ENCODE results near the gene MACROH2A2. TPM values are rescaled to one million over a fixed set of nuclear protein-coding genes. Genes with fewer than 3 reads are reported as not detected.

MACROH2A2 gene
- total and polyA plus RNA-seq, 2 donors from 2014 or later: 16.8 to 21.7 TPM

- Histone ChIP-seq H3K9me3 (ENCODE audit: control insufficient read depth in 2 of 3, insufficient read depth in 1 of 3, low read length in 3 of 3) (no peaks in the 10 kb centered on the region), H3K4me3 (ENCODE audit: low read length in 3 of 3) (peak overlapping the region in 1 of 3 donors; percentile 11), H3K9ac (ENCODE audit: low read length in 3 of 3) (no peak overlapping the region), H3K27me3 (ENCODE audit: control insufficient read depth, insufficient read depth, low read length) (no peaks in the 10 kb centered on the region), H3K36me3 (ENCODE audit: control insufficient read depth in 2 of 3, insufficient read depth in 3 of 3, low read length in 3 of 3) (peaks cover 6 to 9% (median 9%) of the 10 kb centered on the region in 3 donors), H3K27ac (ENCODE audit: low read depth in 2 of 2, low read length in 2 of 2) (peak overlapping the region in 1 of 2 donors; percentile 49), H3K4me1 (ENCODE audit: control insufficient read depth in 2 of 3, insufficient read depth in 2 of 3, low read depth in 1 of 3, low read length in 3 of 3) (no peaks in the 10 kb centered on the region)
- intact Hi-C loops (cut with DNase I): no loop called here
- FAIRE-seq (no peak), DNase-seq (peak in 2 of 5 donors; percentile 52 to 61)
- TF ChIP-seq CTCF (IDR thresholded peaks at IDR 0.05; ENCODE audit: borderline replicate concordance, extremely low read depth, insufficient read depth): no peak
Observed at GRCh38 chr10:70090951-70091350, 38.3 kb downstream of the MACROH2A2 start.

GRCh38 chr10:70092389-70092718, 39.7 kb downstream of the MACROH2A2 start:
- Histone ChIP-seq H3K9ac (ENCODE audit: low read length in 3 of 3) (no peak overlapping the region), H3K36me3 (ENCODE audit: control insufficient read depth in 2 of 3, insufficient read depth in 3 of 3, low read length in 3 of 3) (peaks cover 9 to 10% (median 9%) of the 10 kb centered on the region in 3 donors), H3K27me3 (ENCODE audit: control insufficient read depth, insufficient read depth, low read length) (no peaks in the 10 kb centered on the region), H3K9me3 (ENCODE audit: control insufficient read depth in 2 of 3, insufficient read depth in 1 of 3, low read length in 3 of 3) (no peaks in the 10 kb centered on the region), H3K4me3 (ENCODE audit: low read length in 3 of 3) (no peak overlapping the region), H3K4me1 (ENCODE audit: control insufficient read depth in 2 of 3, insufficient read depth in 2 of 3, low read depth in 1 of 3, low read length in 3 of 3) (peaks cover 0 to 5% (median 0%) of the 10 kb centered on the region in 3 donors), H3K27ac (ENCODE audit: low read depth in 2 of 2, low read length in 2 of 2) (no peak overlapping the region)
- no peak for TF ChIP-seq CTCF (IDR thresholded peaks at IDR 0.05; ENCODE audit: borderline replicate concordance, extremely low read depth, insufficient read depth)
- DNase-seq (no peak), FAIRE-seq (no peak)
- intact Hi-C loops (cut with DNase I): no loop called here

- FAIRE-seq (no peak), DNase-seq (no peak)
- no peak overlapping the region for H3K27ac ChIP-seq (ENCODE audit: low read depth in 2 of 2, low read length in 2 of 2)
- TF ChIP-seq CTCF (IDR thresholded peaks at IDR 0.05; ENCODE audit: borderline replicate concordance, extremely low read depth, insufficient read depth): no peak
- H3K9ac ChIP-seq (ENCODE audit: low read length in 3 of 3): no peak overlapping the region
- no peaks in the 10 kb centered on the region for H3K9me3 ChIP-seq (ENCODE audit: control insufficient read depth in 2 of 3, insufficient read depth in 1 of 3, low read length in 3 of 3)
- no peak overlapping the region for H3K4me3 ChIP-seq (ENCODE audit: low read length in 3 of 3)
- H3K4me1 ChIP-seq (ENCODE audit: control insufficient read depth in 2 of 3, insufficient read depth in 2 of 3, low read depth in 1 of 3, low read length in 3 of 3): peaks cover 0 to 5% (median 0%) of the 10 kb centered on the region in 3 donors
- H3K36me3 ChIP-seq (ENCODE audit: control insufficient read depth in 2 of 3, insufficient read depth in 3 of 3, low read length in 3 of 3): peaks cover 9 to 10% (median 9%) of the 10 kb centered on the region in 3 donors
- H3K27me3 ChIP-seq (ENCODE audit: control insufficient read depth, insufficient read depth, low read length): no peaks in the 10 kb centered on the region
- intact Hi-C loops (cut with DNase I): no loop called here
Observed at GRCh38 chr10:70093335-70093944, 40.8 kb downstream of the MACROH2A2 start.

- peaks cover 9 to 10% (median 9%) of the 10 kb centered on the region in 3 donors for H3K36me3 ChIP-seq (ENCODE audit: control insufficient read depth in 2 of 3, insufficient read depth in 3 of 3, low read length in 3 of 3)
- FAIRE-seq (no peak), DNase-seq (peak in 2 of 5 donors; percentile 25 to 58)
- H3K4me3 ChIP-seq (ENCODE audit: low read length in 3 of 3): no peak overlapping the region
- no peak overlapping the region for H3K27ac ChIP-seq (ENCODE audit: low read depth in 2 of 2, low read length in 2 of 2)
- no peak overlapping the region for H3K9ac ChIP-seq (ENCODE audit: low read length in 3 of 3)
- intact Hi-C loops (cut with DNase I): no loop called here
- H3K4me1 ChIP-seq (ENCODE audit: control insufficient read depth in 2 of 3, insufficient read depth in 2 of 3, low read depth in 1 of 3, low read length in 3 of 3): peaks cover 0 to 5% (median 0%) of the 10 kb centered on the region in 3 donors
- H3K9me3 ChIP-seq (ENCODE audit: control insufficient read depth in 2 of 3, insufficient read depth in 1 of 3, low read length in 3 of 3): no peaks in the 10 kb centered on the region
- TF ChIP-seq CTCF (IDR thresholded peaks at IDR 0.05; ENCODE audit: borderline replicate concordance, extremely low read depth, insufficient read depth): no peak
- H3K27me3 ChIP-seq (ENCODE audit: control insufficient read depth, insufficient read depth, low read length): no peaks in the 10 kb centered on the region
Observed at GRCh38 chr10:70094250-70094649, 41.6 kb downstream of the MACROH2A2 start.
